ENCODE results near the gene SLC24A4.

GRCh38 chr14:92416544-92416943 is 93.6 kb downstream of the SLC24A4 start:
- TF ChIP-seq, protein P1, sequence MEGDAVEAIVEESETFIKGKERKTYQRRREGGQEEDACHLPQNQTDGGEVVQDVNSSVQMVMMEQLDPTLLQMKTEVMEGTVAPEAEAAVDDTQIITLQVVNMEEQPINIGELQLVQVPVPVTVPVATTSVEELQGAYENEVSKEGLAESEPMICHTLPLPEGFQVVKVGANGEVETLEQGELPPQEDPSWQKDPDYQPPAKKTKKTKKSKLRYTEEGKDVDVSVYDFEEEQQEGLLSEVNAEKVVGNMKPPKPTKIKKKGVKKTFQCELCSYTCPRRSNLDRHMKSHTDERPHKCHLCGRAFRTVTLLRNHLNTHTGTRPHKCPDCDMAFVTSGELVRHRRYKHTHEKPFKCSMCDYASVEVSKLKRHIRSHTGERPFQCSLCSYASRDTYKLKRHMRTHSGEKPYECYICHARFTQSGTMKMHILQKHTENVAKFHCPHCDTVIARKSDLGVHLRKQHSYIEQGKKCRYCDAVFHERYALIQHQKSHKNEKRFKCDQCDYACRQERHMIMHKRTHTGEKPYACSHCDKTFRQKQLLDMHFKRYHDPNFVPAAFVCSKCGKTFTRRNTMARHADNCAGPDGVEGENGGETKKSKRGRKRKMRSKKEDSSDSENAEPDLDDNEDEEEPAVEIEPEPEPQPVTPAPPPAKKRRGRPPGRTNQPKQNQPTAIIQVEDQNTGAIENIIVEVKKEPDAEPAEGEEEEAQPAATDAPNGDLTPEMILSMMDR (IDR thresholded peaks at IDR 0.05 in 2 of 3, conservative IDR thresholded peaks at IDR 0.05 in 1 of 3; ENCODE audit: borderline replicate concordance in 1 of 3, insufficient read depth in 1 of 3, low read depth in 2 of 3, low read length in 2 of 3): no peak
- no peak for TF ChIP-seq POLR2A (IDR thresholded peaks at IDR 0.05; ENCODE audit: borderline replicate concordance, extremely low read depth, insufficient read depth, insufficient read length)
- TF ChIP-seq EZH2phosphoT487 (IDR thresholded peaks at IDR 0.05; ENCODE audit: borderline replicate concordance): no peak
- TF ChIP-seq SRF (IDR thresholded peaks at IDR 0.05; ENCODE audit: low read depth): no peak
- no peak for TF ChIP-seq POLR2AphosphoS5 (IDR thresholded peaks at IDR 0.05; ENCODE audit: low read depth, low read length)
- TF ChIP-seq EZH2 (IDR thresholded peaks at IDR 0.05): no peak
- TF ChIP-seq, protein P2, sequence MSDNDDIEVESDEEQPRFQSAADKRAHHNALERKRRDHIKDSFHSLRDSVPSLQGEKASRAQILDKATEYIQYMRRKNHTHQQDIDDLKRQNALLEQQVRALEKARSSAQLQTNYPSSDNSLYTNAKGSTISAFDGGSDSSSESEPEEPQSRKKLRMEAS (IDR thresholded peaks at IDR 0.05): no peak
- no peak for TF ChIP-seq YY1 (IDR thresholded peaks at IDR 0.05; ENCODE audit: extremely low read depth, insufficient replicate concordance, low read depth, low read length)
- TF ChIP-seq, protein P3, sequence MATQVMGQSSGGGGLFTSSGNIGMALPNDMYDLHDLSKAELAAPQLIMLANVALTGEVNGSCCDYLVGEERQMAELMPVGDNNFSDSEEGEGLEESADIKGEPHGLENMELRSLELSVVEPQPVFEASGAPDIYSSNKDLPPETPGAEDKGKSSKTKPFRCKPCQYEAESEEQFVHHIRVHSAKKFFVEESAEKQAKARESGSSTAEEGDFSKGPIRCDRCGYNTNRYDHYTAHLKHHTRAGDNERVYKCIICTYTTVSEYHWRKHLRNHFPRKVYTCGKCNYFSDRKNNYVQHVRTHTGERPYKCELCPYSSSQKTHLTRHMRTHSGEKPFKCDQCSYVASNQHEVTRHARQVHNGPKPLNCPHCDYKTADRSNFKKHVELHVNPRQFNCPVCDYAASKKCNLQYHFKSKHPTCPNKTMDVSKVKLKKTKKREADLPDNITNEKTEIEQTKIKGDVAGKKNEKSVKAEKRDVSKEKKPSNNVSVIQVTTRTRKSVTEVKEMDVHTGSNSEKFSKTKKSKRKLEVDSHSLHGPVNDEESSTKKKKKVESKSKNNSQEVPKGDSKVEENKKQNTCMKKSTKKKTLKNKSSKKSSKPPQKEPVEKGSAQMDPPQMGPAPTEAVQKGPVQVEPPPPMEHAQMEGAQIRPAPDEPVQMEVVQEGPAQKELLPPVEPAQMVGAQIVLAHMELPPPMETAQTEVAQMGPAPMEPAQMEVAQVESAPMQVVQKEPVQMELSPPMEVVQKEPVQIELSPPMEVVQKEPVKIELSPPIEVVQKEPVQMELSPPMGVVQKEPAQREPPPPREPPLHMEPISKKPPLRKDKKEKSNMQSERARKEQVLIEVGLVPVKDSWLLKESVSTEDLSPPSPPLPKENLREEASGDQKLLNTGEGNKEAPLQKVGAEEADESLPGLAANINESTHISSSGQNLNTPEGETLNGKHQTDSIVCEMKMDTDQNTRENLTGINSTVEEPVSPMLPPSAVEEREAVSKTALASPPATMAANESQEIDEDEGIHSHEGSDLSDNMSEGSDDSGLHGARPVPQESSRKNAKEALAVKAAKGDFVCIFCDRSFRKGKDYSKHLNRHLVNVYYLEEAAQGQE (IDR thresholded peaks at IDR 0.05; ENCODE audit: low read depth): no peak
- no peak for TF ChIP-seq CEBPB (IDR thresholded peaks at IDR 0.05; ENCODE audit: low read depth)
- TF ChIP-seq JUND (IDR thresholded peaks at IDR 0.05): no peak
